Endothelial cell of umbilical vein (primary cell): ENCODE measurements around the gene RPP21. TPM values are rescaled to one million over a fixed set of nuclear protein-coding genes. Genes with fewer than 3 reads are reported as not detected.

Source experiments
- BruUV-seq: library from RNA; stranded (reverse); fragments of 400-500 nt; replicated peaks from 2 replicates; lab custom pipeline; 2021; lab: Mats Ljungman, UMichigan
- CTCF ChIA-PET: fragments of 300-600, 350-600 bp; sonication (Branson Sonifier 250); formaldehyde crosslinking; loops from one replicate; lab custom pipeline; 2021; ENCODE audit warnings: antibody characterized with exemption, inconsistent platforms; lab: Charles Lee
- POLR2A ChIA-PET: fragments of 300-600, 350-600 bp; sonication (Branson Sonifier 250); formaldehyde crosslinking; loops from one replicate; lab custom pipeline; 2021; ENCODE audit warnings: antibody characterized with exemption, inconsistent platforms; lab: Charles Lee
- DNase-seq: peaks from one replicate; pipeline ENCODE4 v3.0.0-alpha.2; 2011; ENCODE audit warnings: low read depth, low spot score
- FAIRE-seq: peaks from 2 replicates; lab custom pipeline; 2011; peaks lifted over from hg19 to GRCh38; lab: Jason Lieb, UNC
- H2AFZ ChIP-seq: 2 replicates; pipeline ENCODE4 v1.6.0; 2012; ENCODE audit warnings: low read depth, low read length, control low read depth, inconsistent platforms
- H3K27ac ChIP-seq: 2 replicates; pipeline ENCODE4 v1.5.1; 2011; ENCODE audit warnings: low read depth, mild to moderate bottlenecking, control low read depth, low read length, moderate library complexity; ENCODE audit not compliant: insufficient read depth
- H3K27me3 ChIP-seq, 2 experiments: 2 replicates each; pipeline versions ENCODE4 v1.6.0 to v1.6.1; 2011; ENCODE audit warnings: low read length in 2 of 2, mixed read lengths in 1 of 2; ENCODE audit not compliant: control insufficient read depth in 2 of 2, insufficient read depth in 2 of 2
- H3K36me3 ChIP-seq, 2 experiments: 2 replicates in 1 of 2; 3 replicates in 1 of 2; pipeline ENCODE4 v1.5.1; 2011; ENCODE audit warnings: low read length in 2 of 2, mild to moderate bottlenecking in 1 of 2, moderate library complexity in 1 of 2; ENCODE audit not compliant: control insufficient read depth in 2 of 2, insufficient read depth in 2 of 2; ENCODE audit errors: extremely low read depth in 1 of 2
- H3K4me1 ChIP-seq: 3 replicates; pipeline ENCODE4 v1.5.1; 2011; ENCODE audit warnings: mild to moderate bottlenecking, low read length; ENCODE audit not compliant: control insufficient read depth, insufficient read depth; ENCODE audit errors: extremely low read depth
- H3K4me2 ChIP-seq: 2 replicates; pipeline ENCODE4 v1.6.1; 2011; ENCODE audit warnings: low read length, control low read depth, mixed read lengths; ENCODE audit not compliant: insufficient read depth
- H3K4me3 ChIP-seq, 3 experiments: fragments of 200-600 bp in 1 of 3; sonication (generic), shearing (Covaris generic) in 1 of 3; replicated peaks in 1 of 3; 2 replicates each; pipeline ENCODE4 v1.5.1; 2011 to 2016; ENCODE audit warnings: control low read depth in 3 of 3, low read length in 3 of 3, mild to moderate bottlenecking in 2 of 3, inconsistent platforms in 1 of 3, low read depth in 1 of 3, moderate library complexity in 1 of 3; ENCODE audit not compliant: insufficient read depth in 1 of 3
- H3K79me2 ChIP-seq: 2 replicates; pipeline ENCODE4 v1.6.0; 2012; ENCODE audit warnings: low read length, inconsistent platforms; ENCODE audit not compliant: control insufficient read depth, insufficient read depth
- H3K9ac ChIP-seq: replicated peaks from 2 replicates; pipeline ENCODE3; 2011; ENCODE audit warnings: low read length, control low read depth; ENCODE audit not compliant: insufficient read depth; ENCODE audit errors: extremely low read depth
- H3K9me1 ChIP-seq: replicated peaks from 3 replicates; pipeline ENCODE4 v1.6.0; 2011; ENCODE audit warnings: mild to moderate bottlenecking, low read length; ENCODE audit not compliant: control insufficient read depth, insufficient read depth; ENCODE audit errors: extremely low read depth
- H3K9me3 ChIP-seq: replicated peaks from 2 replicates; pipeline ENCODE4 v1.5.1; 2012; ENCODE audit warnings: low read length, inconsistent platforms; ENCODE audit not compliant: control insufficient read depth, insufficient read depth
- H4K20me1 ChIP-seq: replicated peaks from 2 replicates; pipeline ENCODE3; 2011; ENCODE audit warnings: mild to moderate bottlenecking, low read length; ENCODE audit not compliant: control insufficient read depth, insufficient read depth; ENCODE audit errors: extremely low read depth
- FOS ChIP-seq: IDR thresholded peaks from 2 replicates; pipeline ENCODE4 v1.6.1; 2011; ENCODE audit warnings: mild to moderate bottlenecking, low read length, moderate library complexity, borderline replicate concordance; ENCODE audit not compliant: insufficient read depth
- JUN ChIP-seq: IDR thresholded peaks from 2 replicates; pipeline ENCODE4 v1.6.1; 2011; ENCODE audit warnings: borderline replicate concordance, low read depth; ENCODE audit not compliant: insufficient read length, insufficient read depth
- MAX ChIP-seq: IDR thresholded peaks from 2 replicates; pipeline ENCODE4 v1.6.1; 2011; ENCODE audit not compliant: insufficient read depth, insufficient read length
- POLR2A ChIP-seq: IDR thresholded peaks from 2 replicates; pipeline ENCODE4 v1.6.1; 2012; ENCODE audit warnings: low read depth, mild to moderate bottlenecking, control low read depth, low read length
- POLR2AphosphoS5 ChIP-seq: IDR thresholded peaks from 2 replicates; pipeline ENCODE4 v1.6.1; 2012; ENCODE audit warnings: low read depth, mild to moderate bottlenecking, control low read depth, low read length, moderate library complexity; ENCODE audit not compliant: insufficient read depth
- dilution Hi-C: fragments of 300-500 bp; cut with MboI; formaldehyde crosslinking; loops from one replicate; pipeline ENCODE4 v1.15.0; 2019; ENCODE audit warnings: low sequenced_read_pairs; ENCODE audit not compliant: extremely low pct_ligation_motif_present
- intact Hi-C: fragments of 100-400 bp; cut with micrococcal nuclease; formaldehyde crosslinking; loops from one replicate; pipeline ENCODE4 v1.10.0; 2022
- polyA plus RNA-seq, 4 experiments: library from polyadenylated mRNA; depleted of rRNA in 3 of 4; stranded (reverse) in 3 of 4; unstranded in 1 of 4; fragments of >200 nt; gene quantifications; 2 replicates each; pipeline versions ENCODE4 v1.2.1 to v1.2.3, GENCODE V29; 2011 to 2012; ENCODE audit warnings: missing spikeins in 1 of 4
- small RNA-seq: library from RNA; depleted of rRNA; stranded (forward); fragments of <200 nt; gene quantifications from one replicate; pipeline ENCODE3, GENCODE V24; 2012; ENCODE audit warnings: low replicate concordance, low read depth; ENCODE audit not compliant: insufficient read depth, insufficient read length
- total RNA-seq: library from RNA; stranded (reverse); gene quantifications from 2 replicates; pipeline ENCODE4 v1.2.3, GENCODE V29; 2021

Gene RPP21
- total and polyA plus RNA-seq, 2 donors (not counting 3 experiments of a cell fraction or from before 2014, with no cell fraction given) = 35.3 to 101 TPM

- Histone ChIP-seq H3K9ac (no peak overlapping the region), H3K4me3 (no peak overlapping the region), H3K4me2 (no peak overlapping the region), H3K79me2 (no peaks in the 10 kb centered on the region), H3K36me3 (no peaks in the 10 kb centered on the region), H3K27me3 (peaks cover 31 to 40% of the 10 kb centered on the region in 2 experiments), H3K27ac (no peak overlapping the region), H3K9me1 (no peaks in the 10 kb centered on the region), H2AFZ (no peak overlapping the region), H3K4me1 (no peaks in the 10 kb centered on the region), H4K20me1 (no peaks in the 10 kb centered on the region), H3K9me3 (no peaks in the 10 kb centered on the region)
- no peak for TF ChIP-seq FOS
- TF ChIP-seq JUN = no peak
- TF ChIP-seq MAX = no peak
- TF ChIP-seq POLR2A = no peak
- TF ChIP-seq POLR2AphosphoS5 = no peak
- dilution Hi-C loops = no loop called here
- no peak for DNase-seq
- intact Hi-C loops = no loop called here
- CTCF ChIA-PET = interaction anchor here (3.2 to 4.6 kb wide), 2 partner anchors 35 to 175 kb away, joined by 16 to 48 read pairs; no protein-coding TSS in a partner anchor
- BruUV-seq = no TSS peak
- POLR2A ChIA-PET = no interaction called here
- FAIRE-seq = no peak
Observed at GRCh38 chr6:30394139-30394538, 49.2 kb downstream of the RPP21 start.

Small RNAs within 50 kb of the gene (small RNA-seq; reads per million reads assigned to genes)
- not detected for gene HLA-N

Other genes with a start within 250 kb of the RPP21 start
- not detected in 2 replicates for gene TRIM31, start 232.1 kb upstream of the RPP21 start, total RNA-seq
- gene TRIM31, start 232.1 kb upstream of the RPP21 start, polyA plus RNA-seq = not detected in 2 replicates
- gene TRIM40, start 209.0 kb upstream of the RPP21 start, total RNA-seq = not detected in 2 replicates
- not detected in 2 replicates for gene TRIM40, start 209.0 kb upstream of the RPP21 start, polyA plus RNA-seq
- not detected in 2 replicates for gene TRIM10, start 183.9 kb upstream of the RPP21 start, total RNA-seq
- not detected in 2 replicates for gene TRIM10, start 183.9 kb upstream of the RPP21 start, polyA plus RNA-seq
- gene TRIM15, start 181.6 kb upstream of the RPP21 start, total RNA-seq = not detected in 2 replicates
- not detected in 2 replicates for gene TRIM15, start 181.6 kb upstream of the RPP21 start, polyA plus RNA-seq
- 34.5 and 35.0 TPM in 2 replicates for gene TRIM26, start 131.8 kb upstream of the RPP21 start, total RNA-seq
- gene TRIM26, start 131.8 kb upstream of the RPP21 start, polyA plus RNA-seq = 30.4 and 30.9 TPM in 2 replicates
- gene TRIM39, start 18.2 kb upstream of the RPP21 start, total RNA-seq = 13.1 and 13.5 TPM in 2 replicates
- 5.6 TPM in 2 replicates for gene TRIM39, start 18.2 kb upstream of the RPP21 start, polyA plus RNA-seq
- gene HLA-E, start 144.4 kb downstream of the RPP21 start, total RNA-seq = 249 and 271 TPM in 2 replicates
- gene HLA-E, start 144.4 kb downstream of the RPP21 start, polyA plus RNA-seq = 277 and 298 TPM in 2 replicates
- 87.3 and 103 TPM in 2 replicates for gene GNL1, start 211.3 kb downstream of the RPP21 start, total RNA-seq
- 58.4 and 63.1 TPM in 2 replicates for gene GNL1, start 211.3 kb downstream of the RPP21 start, polyA plus RNA-seq
- gene PRR3, start 212.1 kb downstream of the RPP21 start, total RNA-seq = 10.6 and 12.0 TPM in 2 replicates
- 22.3 and 23.3 TPM in 2 replicates for gene PRR3, start 212.1 kb downstream of the RPP21 start, polyA plus RNA-seq
- gene ABCF1, start 226.3 kb downstream of the RPP21 start, total RNA-seq = 55.8 and 60.3 TPM in 2 replicates
- gene ABCF1, start 226.3 kb downstream of the RPP21 start, polyA plus RNA-seq = 29.0 and 34.0 TPM in 2 replicates